ENCODE results near the gene MPG.

Gene MPG

GRCh38 chr16:100989-101388 lies 23.0 kb downstream of the MPG start:
- TF ChIP-seq, protein P1, sequence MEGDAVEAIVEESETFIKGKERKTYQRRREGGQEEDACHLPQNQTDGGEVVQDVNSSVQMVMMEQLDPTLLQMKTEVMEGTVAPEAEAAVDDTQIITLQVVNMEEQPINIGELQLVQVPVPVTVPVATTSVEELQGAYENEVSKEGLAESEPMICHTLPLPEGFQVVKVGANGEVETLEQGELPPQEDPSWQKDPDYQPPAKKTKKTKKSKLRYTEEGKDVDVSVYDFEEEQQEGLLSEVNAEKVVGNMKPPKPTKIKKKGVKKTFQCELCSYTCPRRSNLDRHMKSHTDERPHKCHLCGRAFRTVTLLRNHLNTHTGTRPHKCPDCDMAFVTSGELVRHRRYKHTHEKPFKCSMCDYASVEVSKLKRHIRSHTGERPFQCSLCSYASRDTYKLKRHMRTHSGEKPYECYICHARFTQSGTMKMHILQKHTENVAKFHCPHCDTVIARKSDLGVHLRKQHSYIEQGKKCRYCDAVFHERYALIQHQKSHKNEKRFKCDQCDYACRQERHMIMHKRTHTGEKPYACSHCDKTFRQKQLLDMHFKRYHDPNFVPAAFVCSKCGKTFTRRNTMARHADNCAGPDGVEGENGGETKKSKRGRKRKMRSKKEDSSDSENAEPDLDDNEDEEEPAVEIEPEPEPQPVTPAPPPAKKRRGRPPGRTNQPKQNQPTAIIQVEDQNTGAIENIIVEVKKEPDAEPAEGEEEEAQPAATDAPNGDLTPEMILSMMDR (IDR thresholded peaks at IDR 0.05; ENCODE audit: low read depth, low read length) = no peak

DNA sequence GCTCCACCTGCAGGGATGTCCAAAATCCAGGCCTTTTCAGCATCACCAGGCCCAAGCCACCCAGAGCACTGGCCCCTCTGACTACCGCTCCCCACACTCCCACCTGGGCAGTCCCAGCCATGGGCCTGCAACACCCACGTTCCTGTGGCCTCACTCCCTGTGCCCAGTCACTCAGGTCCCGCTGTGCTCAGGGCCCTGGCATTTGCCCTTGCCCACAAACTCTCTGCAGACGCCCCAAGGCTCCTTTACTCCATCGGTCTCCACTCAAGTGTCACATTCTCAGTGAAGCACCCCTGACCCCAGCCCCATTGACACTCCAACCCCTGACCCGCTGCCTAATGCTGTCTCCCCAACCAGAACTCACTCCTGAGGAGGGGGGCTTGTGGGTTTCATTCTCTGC lies 23.6 kb downstream of the MPG start:
- TF ChIP-seq, protein P1 (IDR thresholded peaks at IDR 0.05; ENCODE audit: low read depth, low read length) = no peak
- no peak overlapping the region for H3K4me3 ChIP-seq (ENCODE audit: low read depth, low read length)

More at GRCh38 chr16:100989-101388, 23.0 kb downstream of the MPG start:
- no peak overlapping the region for H3K4me3 ChIP-seq (ENCODE audit: low read depth, low read length)

GRCh38 chr16:102060-102855 lies 24.2 kb downstream of the MPG start:
- no peak overlapping the region for H3K4me3 ChIP-seq (ENCODE audit: low read depth, low read length)
- TF ChIP-seq, protein P1 (IDR thresholded peaks at IDR 0.05; ENCODE audit: low read depth, low read length) = no peak

- no peak overlapping the region for H3K4me3 ChIP-seq (ENCODE audit: low read depth, low read length)
- TF ChIP-seq, protein P1 (IDR thresholded peaks at IDR 0.05; ENCODE audit: low read depth, low read length) = no peak
Measured at GRCh38 chr16:104355-104754, 26.3 kb downstream of the MPG start.

- TF ChIP-seq, protein P1 (IDR thresholded peaks at IDR 0.05; ENCODE audit: low read depth, low read length) = no peak
- no peak overlapping the region for H3K4me3 ChIP-seq (ENCODE audit: low read depth, low read length)
Measured at GRCh38 chr16:104928-105327, 26.9 kb downstream of the MPG start.

- TF ChIP-seq, protein P1 (IDR thresholded peaks at IDR 0.05; ENCODE audit: low read depth, low read length) = no peak
- no peak overlapping the region for H3K4me3 ChIP-seq (ENCODE audit: low read depth, low read length)
Measured at GRCh38 chr16:105521-105920, 27.5 kb downstream of the MPG start.

DNA sequence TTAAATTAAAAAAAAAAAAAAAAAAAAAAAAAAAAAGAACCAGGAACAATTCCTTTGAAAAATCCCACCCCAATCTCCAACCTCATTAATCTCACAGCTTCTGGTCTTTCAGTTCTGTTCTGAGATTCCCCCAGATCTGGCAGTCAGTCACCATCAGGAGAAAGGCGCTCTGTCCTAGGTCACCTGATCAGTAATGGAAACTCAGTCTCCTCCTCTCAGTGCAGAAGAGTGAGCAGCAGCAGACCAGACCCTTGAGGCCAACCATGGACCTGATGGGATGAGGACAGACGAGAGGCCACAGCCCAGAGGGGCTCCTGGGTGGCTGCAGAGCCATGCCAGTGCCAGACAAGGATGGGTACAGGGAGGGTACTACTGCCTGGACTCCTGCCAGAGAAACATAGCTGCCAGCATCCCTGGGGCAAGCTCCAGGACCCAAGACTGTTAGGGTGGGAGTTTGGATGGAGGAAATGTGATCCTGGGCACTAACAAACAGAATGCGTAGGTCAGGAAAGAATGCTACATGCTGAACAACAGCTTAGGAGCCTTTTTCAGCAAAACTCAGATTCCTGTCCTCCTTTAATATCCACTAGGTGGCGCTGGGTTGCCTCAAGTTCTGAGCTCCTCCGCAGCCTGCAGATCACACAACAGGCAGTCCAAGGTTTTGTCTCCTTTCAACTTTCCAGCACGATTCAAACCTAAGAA lies 28.7 kb downstream of the MPG start:
- TF ChIP-seq, protein P1 (IDR thresholded peaks at IDR 0.05; ENCODE audit: low read depth, low read length) = peak; percentile 69
- no peak overlapping the region for H3K4me3 ChIP-seq (ENCODE audit: low read depth, low read length)

Data from WI38 (cell line).